CD4-positive, alpha-beta T cell treated with Interleukin-12 subunit alpha and Interleukin-12 subunit beta, for 1 hour (primary cell): ENCODE results near the gene IL33.

ENCODE experiments used
- DNase-seq: peaks from one replicate; pipeline ENCODE4 v3.0.0-alpha.2; 2020

Gene IL33

DNA sequence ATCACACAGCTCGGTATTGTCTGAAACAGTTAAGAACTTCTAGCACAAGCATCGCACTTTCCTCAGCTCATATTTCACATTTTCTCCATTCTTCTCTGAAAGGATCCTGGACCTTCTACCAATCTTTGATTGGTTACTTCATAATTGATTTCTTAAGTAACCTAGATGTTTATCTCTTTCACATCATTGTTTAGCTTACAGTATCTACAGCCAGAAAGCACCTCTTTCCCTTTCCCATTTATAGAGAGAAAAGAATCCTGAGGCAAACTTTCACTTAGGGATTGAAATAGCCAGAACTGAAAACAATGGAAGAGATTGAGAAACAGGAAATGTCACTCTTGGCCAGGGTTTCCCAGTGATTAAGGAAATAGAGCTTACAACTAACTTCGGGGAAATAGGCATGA lies 2.5 kb downstream of the IL33 start:
- DNase-seq = no peak

DNA sequence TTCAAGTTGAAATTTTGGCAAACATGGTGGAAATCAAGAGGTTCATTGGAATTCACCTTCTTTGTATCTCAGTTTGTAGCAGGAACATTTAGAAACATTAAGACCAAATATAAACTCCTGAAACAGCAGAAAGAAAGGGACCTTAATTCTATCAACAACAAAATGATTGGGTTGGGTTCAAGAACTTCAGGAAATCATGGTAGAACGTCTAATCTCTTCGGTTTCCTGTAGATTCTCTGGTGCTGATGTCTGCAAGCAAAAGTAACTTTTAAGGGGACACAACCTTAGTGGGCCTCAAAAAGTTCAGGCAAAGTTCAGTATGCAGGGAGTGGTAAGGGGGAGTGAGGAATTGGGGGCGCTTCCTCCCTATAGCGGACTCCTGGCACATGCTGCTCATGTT lies 3.4 kb downstream of the IL33 start:
- DNase-seq = no peak

GRCh38 chr9:6219981-6220380 lies 4.4 kb downstream of the IL33 start:
- no peak for DNase-seq

DNA sequence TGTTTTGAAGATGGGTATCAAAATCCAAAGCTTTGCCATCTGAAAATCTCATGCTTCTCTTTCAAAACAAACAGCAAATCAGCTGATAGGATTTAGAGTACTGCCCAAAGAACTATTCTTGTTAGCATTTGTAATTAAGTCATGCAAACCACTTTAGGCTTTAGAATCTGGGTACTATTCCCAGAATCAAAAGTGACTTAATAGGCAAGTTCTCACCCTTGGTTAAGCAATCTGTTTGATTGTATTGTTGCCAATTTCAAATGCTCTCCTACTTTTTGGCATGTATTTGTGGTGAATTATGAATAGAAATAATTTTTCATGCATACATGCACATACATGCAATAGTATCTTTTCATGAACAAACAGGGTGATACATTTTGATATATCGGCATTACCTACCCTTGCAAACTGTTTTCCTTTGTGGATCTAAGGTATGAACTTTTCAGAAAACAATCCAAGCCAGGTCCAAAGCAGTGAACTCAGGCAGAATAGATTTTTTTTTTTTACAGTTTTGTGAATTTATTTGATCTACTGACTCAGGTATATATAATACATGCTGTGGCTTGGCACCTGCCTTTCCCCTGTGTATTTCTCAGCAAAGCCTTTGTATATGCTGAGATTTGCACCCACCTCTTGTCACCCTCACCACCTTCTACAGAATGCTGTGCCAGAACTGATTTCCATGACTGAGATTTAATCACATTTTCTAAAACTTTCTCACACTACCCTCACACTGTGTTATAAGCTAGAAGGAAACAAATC lies 9.0 kb downstream of the IL33 start:
- DNase-seq = no peak

GRCh38 chr9:6226696-6227095 lies 11.1 kb downstream of the IL33 start:
- no peak for DNase-seq

GRCh38 chr9:6229186-6229585 lies 13.6 kb downstream of the IL33 start:
- no peak for DNase-seq

- DNase-seq = no peak
Observed at GRCh38 chr9:6229619-6230018, 14.0 kb downstream of the IL33 start.

GRCh38 chr9:6230037-6230780 lies 14.6 kb downstream of the IL33 start:
- no peak for DNase-seq

- no peak for DNase-seq
Observed at GRCh38 chr9:6232336-6232945, 16.8 kb downstream of the IL33 start.

GRCh38 chr9:6234014-6234413 lies 18.4 kb downstream of the IL33 start:
- DNase-seq = no peak

GRCh38 chr9:6237267-6237666 lies 21.7 kb downstream of the IL33 start:
- no peak for DNase-seq

GRCh38 chr9:6239048-6239461 lies 23.4 kb downstream of the IL33 start:
- no peak for DNase-seq

DNA sequence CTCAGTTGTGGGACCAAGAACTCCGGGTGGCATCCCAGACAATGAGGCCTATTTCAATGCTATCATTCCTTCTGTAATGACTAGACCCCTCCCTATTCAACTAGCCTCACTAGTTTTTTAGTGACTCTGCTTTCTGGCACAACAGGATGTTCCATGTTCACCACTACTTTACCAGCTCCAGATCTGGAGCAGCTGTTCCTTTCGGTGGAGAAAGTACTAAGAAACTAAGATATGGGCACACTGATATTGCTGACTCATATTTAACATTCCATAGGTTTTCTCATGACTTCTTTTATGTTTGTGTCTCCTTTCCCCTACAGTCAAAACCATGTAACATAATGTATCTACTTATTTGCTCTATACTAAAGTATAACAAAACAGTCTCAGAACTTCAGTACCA lies 24.1 kb downstream of the IL33 start:
- no peak for DNase-seq

GRCh38 chr9:6243746-6244145 lies 28.1 kb downstream of the IL33 start:
- DNase-seq = no peak

GRCh38 chr9:6247266-6247665 lies 31.7 kb downstream of the IL33 start:
- DNase-seq = no peak

GRCh38 chr9:6268826-6269397 lies 53.3 kb downstream of the IL33 start:
- no peak for DNase-seq

DNA sequence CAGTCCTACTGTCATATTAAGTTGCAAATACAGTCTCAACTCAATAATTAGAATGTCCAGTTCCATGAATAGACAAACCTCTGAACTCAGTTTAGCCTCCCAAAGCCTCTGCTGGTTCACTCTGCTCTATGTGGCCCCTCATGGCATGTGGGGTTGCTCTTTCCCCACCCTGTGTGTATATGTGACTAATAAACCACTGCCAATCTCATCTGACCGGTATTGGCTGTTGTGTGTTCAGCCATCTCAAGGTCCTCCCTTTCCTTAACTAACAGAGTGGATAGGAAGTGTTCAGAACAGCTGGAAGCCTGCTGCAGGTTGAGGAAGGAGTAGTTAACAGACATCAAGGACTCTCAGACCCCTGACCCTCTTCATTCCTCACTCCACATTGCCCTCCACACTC lies 55.3 kb downstream of the IL33 start:
- no peak for DNase-seq

GRCh38 chr9:6271508-6272228 lies 56.1 kb downstream of the IL33 start:
- DNase-seq = no peak

- DNase-seq = no peak
Observed at GRCh38 chr9:6272229-6272598, 56.6 kb downstream of the IL33 start.

- no peak for DNase-seq
Observed at GRCh38 chr9:6277417-6277816, 61.8 kb downstream of the IL33 start.

- no peak for DNase-seq
Observed at GRCh38 chr9:6301858-6302257, 86.3 kb downstream of the IL33 start.

DNA sequence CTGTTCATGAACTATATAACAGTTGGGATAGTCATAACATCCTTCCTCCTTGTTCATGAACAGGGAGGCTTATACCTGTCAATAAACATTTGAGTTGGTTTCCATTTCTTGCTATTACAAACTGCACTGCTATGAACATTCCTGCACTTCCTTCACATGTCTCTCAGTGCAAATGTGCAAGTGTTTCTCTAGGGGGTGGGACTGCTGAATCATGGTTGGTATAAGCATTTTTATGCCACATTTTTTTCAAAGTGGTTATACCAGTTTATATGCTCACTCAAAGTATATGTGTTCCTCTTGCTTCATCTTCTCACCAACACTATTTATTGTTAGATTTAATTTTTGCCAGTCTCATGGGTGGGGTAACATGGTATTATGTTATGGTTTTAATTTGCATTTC lies 86.8 kb downstream of the IL33 start:
- no peak for DNase-seq

GRCh38 chr9:6304232-6304631 lies 88.6 kb downstream of the IL33 start:
- DNase-seq = no peak
